Esophagus squamous epithelium (tissue), 4 donors: ENCODE results near the gene PACC1.

Experiments used
- CTCF ChIP-seq, 6 experiments: fragments of 450-650 bp in 4 of 6; fragments of 200-600 bp in 2 of 6; sonication (generic) in 2 of 6; IDR thresholded peaks; one replicate each; pipeline ENCODE4 v1.5.1; 2016 to 2019; ENCODE audit warnings: antibody characterized with exemption in 6 of 6, mild to moderate bottlenecking in 4 of 6, moderate library complexity in 4 of 6
- POLR2A ChIP-seq, 4 donors: fragments of 450-650 bp; IDR thresholded peaks; one replicate each; pipeline ENCODE4 v1.6.1; 2017; ENCODE audit warnings: antibody characterized with exemption in 4 of 4, mild to moderate bottlenecking in 4 of 4, moderate library complexity in 3 of 4

- no peak for TF ChIP-seq CTCF (IDR thresholded peaks at IDR 0.05)
- no peak for TF ChIP-seq POLR2A (IDR thresholded peaks at IDR 0.05)
Measured at GRCh38 chr1:212438831-212439237, 24.1 kb upstream of the PACC1 start.
